ENCODE results near the gene NOM1.
"Not testable (repeated sequence)": the region's sequence is repeated elsewhere in the genome, so short reads cannot be mapped to it uniquely, and the experiment has no call there.

Gene NOM1

DNA sequence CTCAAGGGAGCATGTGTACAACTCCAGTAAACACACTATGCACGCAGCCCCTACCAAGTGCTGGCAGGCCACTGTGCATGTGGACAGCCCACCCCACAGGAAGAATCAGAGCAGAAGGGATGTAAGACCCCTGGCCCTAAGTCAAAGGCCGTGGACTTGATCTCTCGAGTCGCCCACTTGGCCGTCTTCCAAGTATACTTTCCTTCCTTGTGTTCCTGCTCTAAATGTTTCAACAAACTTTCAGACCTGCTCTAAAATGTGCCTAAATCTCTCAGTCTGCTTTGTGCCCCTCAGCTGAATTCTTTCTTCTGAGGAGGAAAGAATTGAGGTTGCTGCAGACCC, 21.1 kb upstream of the NOM1 start:
- no peak for TF ChIP-seq MYC (IDR thresholded peaks at IDR 0.05; ENCODE audit: low read depth, low read length)
- TF ChIP-seq, protein P1, sequence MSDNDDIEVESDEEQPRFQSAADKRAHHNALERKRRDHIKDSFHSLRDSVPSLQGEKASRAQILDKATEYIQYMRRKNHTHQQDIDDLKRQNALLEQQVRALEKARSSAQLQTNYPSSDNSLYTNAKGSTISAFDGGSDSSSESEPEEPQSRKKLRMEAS (IDR thresholded peaks at IDR 0.05; ENCODE audit: low read depth, low read length): no peak
- no peak for TF ChIP-seq POLR2A (IDR thresholded peaks at IDR 0.05; ENCODE audit: extremely low read depth, insufficient read length)
- TF ChIP-seq, protein P2, sequence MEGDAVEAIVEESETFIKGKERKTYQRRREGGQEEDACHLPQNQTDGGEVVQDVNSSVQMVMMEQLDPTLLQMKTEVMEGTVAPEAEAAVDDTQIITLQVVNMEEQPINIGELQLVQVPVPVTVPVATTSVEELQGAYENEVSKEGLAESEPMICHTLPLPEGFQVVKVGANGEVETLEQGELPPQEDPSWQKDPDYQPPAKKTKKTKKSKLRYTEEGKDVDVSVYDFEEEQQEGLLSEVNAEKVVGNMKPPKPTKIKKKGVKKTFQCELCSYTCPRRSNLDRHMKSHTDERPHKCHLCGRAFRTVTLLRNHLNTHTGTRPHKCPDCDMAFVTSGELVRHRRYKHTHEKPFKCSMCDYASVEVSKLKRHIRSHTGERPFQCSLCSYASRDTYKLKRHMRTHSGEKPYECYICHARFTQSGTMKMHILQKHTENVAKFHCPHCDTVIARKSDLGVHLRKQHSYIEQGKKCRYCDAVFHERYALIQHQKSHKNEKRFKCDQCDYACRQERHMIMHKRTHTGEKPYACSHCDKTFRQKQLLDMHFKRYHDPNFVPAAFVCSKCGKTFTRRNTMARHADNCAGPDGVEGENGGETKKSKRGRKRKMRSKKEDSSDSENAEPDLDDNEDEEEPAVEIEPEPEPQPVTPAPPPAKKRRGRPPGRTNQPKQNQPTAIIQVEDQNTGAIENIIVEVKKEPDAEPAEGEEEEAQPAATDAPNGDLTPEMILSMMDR (IDR thresholded peaks at IDR 0.05; ENCODE audit: low read depth, low read length): no peak
- no peak overlapping the region for H3K4me3 ChIP-seq (ENCODE audit: low read depth, low read length)
- no peak for DNase-seq (ENCODE audit: low read depth)

DNA sequence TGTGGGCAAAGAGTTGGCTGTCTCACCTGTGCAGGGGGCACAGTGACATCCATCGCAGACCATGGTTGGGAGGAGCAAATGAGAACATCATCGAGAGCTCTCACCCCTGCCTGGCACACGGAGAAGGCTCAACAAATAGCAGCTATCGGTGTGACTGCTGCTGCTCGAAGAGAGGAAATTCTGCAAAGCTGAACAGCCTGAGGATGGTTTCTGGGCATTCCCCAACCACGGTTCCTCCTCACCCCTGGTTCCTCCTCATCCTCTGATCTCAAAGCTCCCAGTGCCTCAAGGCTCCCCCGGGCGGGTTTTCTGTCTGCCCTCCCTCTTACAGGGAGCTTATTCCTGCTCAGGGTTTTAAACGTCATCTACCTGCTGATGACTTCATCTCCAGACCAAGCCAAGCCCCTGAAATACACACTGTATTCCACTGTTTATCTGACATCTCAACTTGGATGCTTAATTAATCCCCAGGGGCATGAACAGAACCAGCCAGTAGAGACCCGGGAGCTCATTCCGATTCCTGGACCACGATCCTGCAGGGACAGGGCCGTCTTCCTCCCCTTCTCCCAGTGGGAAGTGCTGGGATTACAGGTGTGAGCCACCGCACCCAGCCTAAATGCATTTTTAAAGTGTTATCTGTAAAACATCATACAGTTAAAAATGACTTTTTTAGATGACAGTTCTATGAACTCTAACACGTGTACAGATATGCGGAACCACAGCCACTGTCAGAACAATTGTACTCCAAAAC, 19.5 kb upstream of the NOM1 start:
- DNase-seq (ENCODE audit: low read depth): no peak
- no peak overlapping the region for H3K4me3 ChIP-seq (ENCODE audit: low read depth, low read length)
- TF ChIP-seq, protein P1 (IDR thresholded peaks at IDR 0.05; ENCODE audit: low read depth, low read length): no peak
- TF ChIP-seq POLR2A (IDR thresholded peaks at IDR 0.05; ENCODE audit: extremely low read depth, insufficient read length) (no peak), MYC (IDR thresholded peaks at IDR 0.05; ENCODE audit: low read depth, low read length) (no peak)
- TF ChIP-seq, protein P2 (IDR thresholded peaks at IDR 0.05; ENCODE audit: low read depth, low read length): no peak

DNA sequence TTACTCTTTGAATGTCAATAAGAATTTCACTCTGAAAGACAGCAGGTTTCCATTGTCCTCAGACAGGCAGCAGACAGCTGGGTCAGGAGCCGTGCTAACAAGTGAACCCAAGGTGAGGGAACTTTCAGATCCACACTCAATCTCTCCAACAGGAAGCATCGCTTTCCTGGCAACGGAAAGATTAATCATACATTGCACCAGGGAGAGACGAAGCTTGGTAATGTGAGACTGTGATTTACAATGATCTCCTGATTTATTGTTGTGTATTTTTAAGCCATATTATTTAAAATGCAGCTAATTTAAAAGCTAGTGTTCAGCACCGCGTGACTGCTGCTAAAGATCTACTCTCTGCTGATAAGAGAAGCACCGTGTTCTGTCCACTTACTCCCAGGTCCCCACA, 17.5 kb upstream of the NOM1 start:
- TF ChIP-seq, protein P1 (IDR thresholded peaks at IDR 0.05; ENCODE audit: low read depth, low read length): no peak
- TF ChIP-seq POLR2A (IDR thresholded peaks at IDR 0.05; ENCODE audit: extremely low read depth, insufficient read length) (no peak), MYC (IDR thresholded peaks at IDR 0.05; ENCODE audit: low read depth, low read length) (no peak)
- TF ChIP-seq, protein P2 (IDR thresholded peaks at IDR 0.05; ENCODE audit: low read depth, low read length): no peak
- no peak overlapping the region for H3K4me3 ChIP-seq (ENCODE audit: low read depth, low read length)
- DNase-seq (ENCODE audit: low read depth): no peak

DNA sequence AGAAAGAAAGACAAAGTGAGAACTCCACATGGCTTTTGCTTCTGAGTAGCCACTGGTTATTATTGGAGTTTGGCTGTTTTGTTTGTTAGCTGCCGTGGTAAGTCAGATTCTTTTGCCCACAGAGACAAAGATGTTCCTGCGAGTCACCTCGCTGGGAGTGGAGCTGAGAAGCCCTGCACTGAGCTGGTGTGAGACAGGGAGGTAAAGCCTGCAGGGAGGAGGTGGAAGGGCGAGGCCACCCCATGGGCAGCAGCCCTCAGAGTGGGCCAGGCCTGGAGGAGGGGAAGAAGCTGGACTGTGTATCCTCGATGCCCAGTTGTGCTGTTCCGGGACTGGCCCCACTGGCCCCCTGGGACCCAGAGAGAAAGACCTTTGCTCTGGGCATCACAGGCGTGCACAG, 14.3 kb upstream of the NOM1 start:
- no peak for DNase-seq (ENCODE audit: low read depth)
- TF ChIP-seq, protein P2 (IDR thresholded peaks at IDR 0.05; ENCODE audit: low read depth, low read length): no peak
- no peak for TF ChIP-seq POLR2A (IDR thresholded peaks at IDR 0.05; ENCODE audit: extremely low read depth, insufficient read length)
- no peak for TF ChIP-seq MYC (IDR thresholded peaks at IDR 0.05; ENCODE audit: low read depth, low read length)
- TF ChIP-seq, protein P1 (IDR thresholded peaks at IDR 0.05; ENCODE audit: low read depth, low read length): no peak

DNA sequence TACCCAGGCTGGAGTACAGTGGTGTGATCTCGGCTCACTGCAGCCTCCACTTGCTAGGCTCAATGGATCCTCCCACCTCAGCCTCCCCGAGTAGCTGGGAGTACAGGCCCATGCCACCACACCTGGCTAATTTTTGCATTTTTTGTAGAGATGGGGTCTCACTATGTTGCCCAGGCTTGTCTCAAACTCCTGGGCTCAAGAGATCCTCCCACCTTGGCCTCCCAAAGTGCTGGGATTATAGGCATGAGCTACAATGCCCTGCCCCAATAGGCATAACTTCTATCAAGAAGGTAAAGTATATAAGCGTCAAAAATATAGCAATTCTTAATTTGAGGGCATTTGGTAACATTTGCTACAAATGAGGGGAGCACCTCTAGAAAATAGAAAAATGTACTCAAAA, 12.7 kb upstream of the NOM1 start:
- H3K4me3 ChIP-seq (ENCODE audit: low read depth, low read length); DNase-seq (ENCODE audit: low read depth): not testable (repeated sequence)

More for the DNA sequence above, 14.3 kb upstream of the NOM1 start:
- H3K4me3 ChIP-seq (ENCODE audit: low read depth, low read length): no peak overlapping the region

DNA sequence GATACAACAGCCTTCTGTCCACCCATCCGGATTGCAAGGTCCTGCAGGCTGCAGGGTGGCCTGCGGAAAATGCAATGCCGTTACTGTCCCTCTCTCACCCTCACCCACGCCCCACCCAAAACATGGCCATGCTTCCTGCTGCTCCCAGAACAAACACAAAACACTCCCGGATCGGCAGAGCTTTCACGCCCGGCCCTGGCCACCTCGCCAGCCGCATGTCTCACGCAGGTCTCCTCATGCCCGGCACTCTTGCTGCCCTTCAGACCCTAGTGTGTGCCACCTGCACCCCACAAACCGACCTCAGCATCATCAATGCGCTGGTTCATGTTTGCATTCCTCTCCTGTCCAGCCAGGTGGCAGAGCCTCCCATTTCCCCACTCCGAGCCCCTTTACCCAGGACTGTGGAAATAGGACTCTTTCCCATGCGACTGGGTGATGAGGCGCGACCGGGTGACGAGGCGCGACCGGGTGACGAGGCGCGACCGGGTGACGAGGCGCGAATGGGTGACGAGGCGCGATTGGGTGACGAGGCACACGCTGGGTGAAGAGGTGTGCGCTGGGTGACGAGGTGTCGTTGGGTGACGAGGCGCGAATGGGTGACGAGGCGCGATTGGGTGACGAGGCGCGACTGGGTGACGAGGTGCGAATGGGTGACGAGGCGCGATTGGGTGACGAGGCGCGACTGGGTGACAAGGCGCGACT, 8.9 kb upstream of the NOM1 start:
- DNase-seq (ENCODE audit: low read depth): no peak

More for the DNA sequence above, 8.9 kb upstream of the NOM1 start:
- TF ChIP-seq, protein P1 (IDR thresholded peaks at IDR 0.05; ENCODE audit: low read depth, low read length): no peak
- TF ChIP-seq MYC (IDR thresholded peaks at IDR 0.05; ENCODE audit: low read depth, low read length): no peak
- TF ChIP-seq, protein P2 (IDR thresholded peaks at IDR 0.05; ENCODE audit: low read depth, low read length): no peak
- TF ChIP-seq POLR2A (IDR thresholded peaks at IDR 0.05; ENCODE audit: extremely low read depth, insufficient read length): no peak
- no peak overlapping the region for H3K4me3 ChIP-seq (ENCODE audit: low read depth, low read length)

Measured in NB4 (cell line).